HG03175 (cell line): Measurements from ENCODE around the gene JPH2.

Experiments
- ATAC-seq: cut with Tn5 transposase; IDR thresholded peaks from one replicate; pipeline ENCODE4 v1.9.1; 2021; ENCODE audit warnings: mild to moderate bottlenecking, moderate library complexity; ENCODE audit not compliant: unreplicated experiment

The JPH2 gene

GRCh38 chr20:44080646-44081267, 106.2 kb downstream of the JPH2 start:
- peak; percentile 71 for ATAC-seq

GRCh38 chr20:44080064-44080463, 106.9 kb downstream of the JPH2 start:
- no peak for ATAC-seq

GRCh38 chr20:44079291-44079690, 107.7 kb downstream of the JPH2 start:
- no peak for ATAC-seq

- no peak for ATAC-seq
Observed at GRCh38 chr20:44075950-44076232, 111.1 kb downstream of the JPH2 start.

GRCh38 chr20:44075191-44075949, 111.6 kb downstream of the JPH2 start:
- ATAC-seq = no peak

- no peak for ATAC-seq
Observed at GRCh38 chr20:44074252-44075151, 112.5 kb downstream of the JPH2 start.

GRCh38 chr20:44073675-44074071, 113.3 kb downstream of the JPH2 start:
- no peak for ATAC-seq

- no peak for ATAC-seq
Observed at GRCh38 chr20:44073011-44073674, 113.8 kb downstream of the JPH2 start.

- ATAC-seq = no peak
Observed at GRCh38 chr20:44072384-44072783, 114.6 kb downstream of the JPH2 start.

- ATAC-seq = no peak
Observed at GRCh38 chr20:44071526-44072111, 115.4 kb downstream of the JPH2 start.

GRCh38 chr20:44071057-44071456, 115.9 kb downstream of the JPH2 start:
- no peak for ATAC-seq

- no peak for ATAC-seq
Observed at GRCh38 chr20:44070139-44070900, 116.7 kb downstream of the JPH2 start.

GRCh38 chr20:44069203-44070011, 117.6 kb downstream of the JPH2 start:
- ATAC-seq = peak; percentile 58

GRCh38 chr20:44068316-44069201, 118.4 kb downstream of the JPH2 start:
- ATAC-seq = peak; percentile 11

GRCh38 chr20:44067650-44068081, 119.3 kb downstream of the JPH2 start:
- no peak for ATAC-seq

GRCh38 chr20:44066645-44067606, 120.1 kb downstream of the JPH2 start:
- ATAC-seq = no peak
